Coronary artery (tissue), 2 donors: Measurements from ENCODE around the gene SMARCB1.

Source experiments
- DNase-seq: peaks from one replicate; pipeline ENCODE4 v3.0.0-alpha.2; 2017; ENCODE audit warnings: low spot score
- H3K27ac ChIP-seq, 2 donors: fragments of 200-600 bp; sonication (generic); one replicate each; pipeline ENCODE4 v1.5.1; 2016 to 2019
- H3K4me3 ChIP-seq: fragments of 200-600 bp; sonication (generic); 2 replicates; pipeline ENCODE4 v1.5.1; 2016; ENCODE audit warnings: mild to moderate bottlenecking, moderate library complexity
- TF ChIP-seq, protein P1 (sequence below): fragments of 200-600 bp; sonication (generic); IDR thresholded peaks from one replicate; pipeline ENCODE4 v1.5.1; 2019; ENCODE audit warnings: antibody characterized with exemption

The SMARCB1 gene

DNA sequence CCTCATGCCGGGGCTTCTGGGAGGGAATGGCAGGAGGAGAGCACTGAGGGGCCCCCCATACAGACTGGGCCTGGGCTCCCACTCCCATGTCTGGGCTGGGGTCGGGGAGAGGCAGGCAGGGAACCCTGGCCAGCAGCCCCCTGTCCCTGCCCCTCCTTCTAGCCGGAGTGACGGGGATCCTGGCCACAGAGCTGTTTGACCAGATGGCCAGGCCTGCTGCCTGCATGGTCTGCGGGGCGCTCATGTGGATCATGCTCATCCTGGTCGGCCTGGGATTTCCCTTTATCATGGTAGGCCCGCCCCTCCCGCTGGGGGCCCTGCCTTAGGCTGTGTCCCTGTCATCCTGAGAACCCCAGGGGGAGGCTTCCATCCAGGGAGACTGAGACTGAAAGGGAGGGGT is 97.4 kb downstream of the SMARCB1 start:
- TF ChIP-seq, protein P1, sequence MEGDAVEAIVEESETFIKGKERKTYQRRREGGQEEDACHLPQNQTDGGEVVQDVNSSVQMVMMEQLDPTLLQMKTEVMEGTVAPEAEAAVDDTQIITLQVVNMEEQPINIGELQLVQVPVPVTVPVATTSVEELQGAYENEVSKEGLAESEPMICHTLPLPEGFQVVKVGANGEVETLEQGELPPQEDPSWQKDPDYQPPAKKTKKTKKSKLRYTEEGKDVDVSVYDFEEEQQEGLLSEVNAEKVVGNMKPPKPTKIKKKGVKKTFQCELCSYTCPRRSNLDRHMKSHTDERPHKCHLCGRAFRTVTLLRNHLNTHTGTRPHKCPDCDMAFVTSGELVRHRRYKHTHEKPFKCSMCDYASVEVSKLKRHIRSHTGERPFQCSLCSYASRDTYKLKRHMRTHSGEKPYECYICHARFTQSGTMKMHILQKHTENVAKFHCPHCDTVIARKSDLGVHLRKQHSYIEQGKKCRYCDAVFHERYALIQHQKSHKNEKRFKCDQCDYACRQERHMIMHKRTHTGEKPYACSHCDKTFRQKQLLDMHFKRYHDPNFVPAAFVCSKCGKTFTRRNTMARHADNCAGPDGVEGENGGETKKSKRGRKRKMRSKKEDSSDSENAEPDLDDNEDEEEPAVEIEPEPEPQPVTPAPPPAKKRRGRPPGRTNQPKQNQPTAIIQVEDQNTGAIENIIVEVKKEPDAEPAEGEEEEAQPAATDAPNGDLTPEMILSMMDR = no peak
- Histone ChIP-seq H3K4me3 (no peak overlapping the region), H3K27ac (no peak overlapping the region)
- DNase-seq = no peak
